ENCODE results near the gene GGCX.

GGCX gene

DNA sequence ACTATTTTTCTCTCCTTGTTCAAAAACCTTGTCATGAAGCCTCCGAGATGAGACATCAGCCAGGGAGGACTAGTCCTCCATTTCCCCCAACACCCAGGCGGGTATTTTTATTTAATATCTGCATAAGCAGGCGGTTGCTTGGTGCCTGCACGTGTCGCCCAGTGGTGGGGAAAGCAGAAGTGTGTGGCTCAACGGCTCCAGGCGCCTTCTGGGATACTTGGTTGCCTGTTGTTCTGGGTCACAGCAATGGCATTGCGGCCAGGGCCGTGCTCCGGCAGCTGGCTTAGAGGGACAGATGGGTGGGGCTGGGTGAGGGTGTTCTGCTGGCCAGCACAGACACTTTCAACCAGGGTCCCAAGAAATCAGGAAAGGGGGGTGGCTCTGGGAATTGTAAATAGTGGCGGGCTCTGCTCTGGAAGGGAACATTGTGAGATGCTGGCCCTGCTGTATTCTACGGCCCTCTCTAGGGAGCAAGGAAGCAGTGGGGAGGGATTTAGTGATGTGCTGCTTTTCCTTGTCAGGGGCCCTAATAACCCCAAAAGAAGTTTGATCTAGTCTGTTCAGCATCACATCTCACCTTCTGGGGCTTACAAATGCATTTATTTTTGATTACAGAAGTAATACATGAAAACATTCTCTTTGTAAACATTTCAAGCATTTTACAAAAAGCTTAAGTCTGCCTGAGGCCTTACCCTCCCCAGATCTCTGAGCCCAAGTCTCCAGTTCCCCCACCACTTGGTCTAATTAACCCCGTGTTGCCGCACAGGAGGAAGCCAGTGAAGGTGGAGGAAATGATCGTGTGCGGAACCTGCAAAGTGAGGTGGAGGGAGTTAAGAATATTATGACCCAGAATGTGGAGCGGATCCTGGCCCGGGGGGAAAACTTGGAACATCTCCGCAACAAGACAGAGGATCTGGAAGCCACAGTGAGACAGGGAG lies 17.2 kb upstream of the GGCX start:
- Mint-ChIP-seq H3K36me3 (ENCODE audit: low read depth) (peaks cover 5% of the 10 kb centered on the region), H3K4me1 (peaks cover 44% of the 10 kb centered on the region), H3K27me3 (ENCODE audit: low read depth) (no peaks in the 10 kb centered on the region), H3K4me3 (peak overlapping the region; percentile 68 to 83 (median 76)), H3K9me3 (no peaks in the 10 kb centered on the region), H3K27ac (peak overlapping the region; percentile 98 to 99 (median 98))
- TF ChIP-seq, protein P1, sequence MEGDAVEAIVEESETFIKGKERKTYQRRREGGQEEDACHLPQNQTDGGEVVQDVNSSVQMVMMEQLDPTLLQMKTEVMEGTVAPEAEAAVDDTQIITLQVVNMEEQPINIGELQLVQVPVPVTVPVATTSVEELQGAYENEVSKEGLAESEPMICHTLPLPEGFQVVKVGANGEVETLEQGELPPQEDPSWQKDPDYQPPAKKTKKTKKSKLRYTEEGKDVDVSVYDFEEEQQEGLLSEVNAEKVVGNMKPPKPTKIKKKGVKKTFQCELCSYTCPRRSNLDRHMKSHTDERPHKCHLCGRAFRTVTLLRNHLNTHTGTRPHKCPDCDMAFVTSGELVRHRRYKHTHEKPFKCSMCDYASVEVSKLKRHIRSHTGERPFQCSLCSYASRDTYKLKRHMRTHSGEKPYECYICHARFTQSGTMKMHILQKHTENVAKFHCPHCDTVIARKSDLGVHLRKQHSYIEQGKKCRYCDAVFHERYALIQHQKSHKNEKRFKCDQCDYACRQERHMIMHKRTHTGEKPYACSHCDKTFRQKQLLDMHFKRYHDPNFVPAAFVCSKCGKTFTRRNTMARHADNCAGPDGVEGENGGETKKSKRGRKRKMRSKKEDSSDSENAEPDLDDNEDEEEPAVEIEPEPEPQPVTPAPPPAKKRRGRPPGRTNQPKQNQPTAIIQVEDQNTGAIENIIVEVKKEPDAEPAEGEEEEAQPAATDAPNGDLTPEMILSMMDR (IDR thresholded peaks at IDR 0.05; ENCODE audit: unreplicated experiment in 3 of 3): no peak

DNA sequence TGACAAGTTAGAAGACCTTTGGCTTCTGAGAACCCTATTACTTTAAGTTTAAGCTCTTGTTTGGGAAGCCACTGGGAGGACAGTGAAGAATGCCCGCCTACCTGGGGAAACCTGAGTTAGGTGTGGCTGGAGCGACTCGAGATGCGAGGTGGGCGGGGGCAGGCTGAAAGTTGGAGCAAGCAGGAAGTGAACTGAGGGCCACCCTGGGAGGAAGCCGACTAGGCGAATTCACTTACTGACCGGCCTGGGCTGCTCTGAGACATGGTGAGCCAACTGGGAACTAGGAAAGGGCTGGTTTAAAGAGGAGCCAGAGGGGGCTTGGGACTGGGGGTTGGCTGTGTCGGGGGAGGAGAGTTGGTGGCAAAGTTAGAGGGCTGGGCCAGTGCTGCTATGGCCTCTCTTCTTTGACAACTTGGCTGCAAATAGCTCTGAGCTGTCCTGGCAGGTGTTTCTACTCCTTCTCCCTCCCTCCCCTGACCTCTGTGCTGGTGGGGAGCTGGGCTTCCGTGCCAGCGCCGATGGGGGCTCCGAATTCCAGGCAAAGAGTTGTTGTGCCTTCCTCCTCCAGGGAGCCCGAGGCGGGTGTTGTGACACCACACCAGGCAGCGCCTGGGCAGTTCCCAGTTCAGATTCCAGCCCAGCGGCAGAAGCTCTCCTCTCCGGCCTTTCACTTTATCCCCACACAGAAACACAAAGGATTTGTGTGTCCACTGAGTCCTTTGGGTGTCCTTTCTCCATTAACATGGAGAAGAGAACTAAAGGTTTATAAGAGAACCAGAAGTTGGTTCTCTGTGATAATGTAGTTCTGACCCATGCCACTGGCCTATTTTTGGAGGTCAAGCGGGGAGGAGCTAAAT lies 16.3 kb upstream of the GGCX start, which contains the start of gene VAMP8:
Gene VAMP8, plus strand, starts transcription at position 201 of the 857 bp plus-strand sequence. Its CDS starts 61 bp downstream, at position 262.
- H3K4me3 Mint-ChIP-seq: peak within 1 kb of the TSS; percentile 68 to 83 (median 76)
- no peaks in the 10 kb centered on the region for H3K9me3 Mint-ChIP-seq
- H3K27ac Mint-ChIP-seq: peak within 1 kb of the TSS; percentile 98 to 99 (median 98)
- TF ChIP-seq, protein P1 (IDR thresholded peaks at IDR 0.05; ENCODE audit: unreplicated experiment in 3 of 3): no peak
- H3K27me3 Mint-ChIP-seq (ENCODE audit: low read depth): no peaks in the 10 kb centered on the region
- H3K4me1 Mint-ChIP-seq: peaks cover 44% of the 10 kb centered on the region
- H3K36me3 Mint-ChIP-seq (ENCODE audit: low read depth): peaks cover 5% of the 10 kb centered on the region

DNA sequence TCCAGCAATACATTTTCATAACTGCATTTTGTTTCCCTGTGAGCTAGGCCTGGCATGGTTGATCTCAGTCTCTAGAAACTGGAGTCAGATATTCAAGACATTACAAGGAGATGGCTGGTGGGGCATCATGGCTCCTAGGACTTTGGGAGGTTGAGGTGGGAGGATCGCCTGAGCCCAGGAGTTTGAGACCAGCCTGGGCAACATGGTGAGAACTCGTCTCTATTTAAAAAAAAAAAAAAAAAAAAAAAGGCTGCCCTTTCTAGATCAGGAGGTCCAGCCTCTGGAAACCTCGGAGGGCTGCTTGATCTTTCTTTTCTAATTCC lies 15.7 kb upstream of the GGCX start:
- H3K9me3 Mint-ChIP-seq: no peaks in the 10 kb centered on the region
- TF ChIP-seq, protein P1 (IDR thresholded peaks at IDR 0.05; ENCODE audit: unreplicated experiment in 3 of 3): no peak
- peaks cover 5% of the 10 kb centered on the region for H3K36me3 Mint-ChIP-seq (ENCODE audit: low read depth)
- peak overlapping the region; percentile 98 to 99 (median 98) for H3K27ac Mint-ChIP-seq
- peaks cover 44% of the 10 kb centered on the region for H3K4me1 Mint-ChIP-seq
- no peaks in the 10 kb centered on the region for H3K27me3 Mint-ChIP-seq (ENCODE audit: low read depth)
- peak overlapping the region; percentile 68 to 83 (median 76) for H3K4me3 Mint-ChIP-seq

DNA sequence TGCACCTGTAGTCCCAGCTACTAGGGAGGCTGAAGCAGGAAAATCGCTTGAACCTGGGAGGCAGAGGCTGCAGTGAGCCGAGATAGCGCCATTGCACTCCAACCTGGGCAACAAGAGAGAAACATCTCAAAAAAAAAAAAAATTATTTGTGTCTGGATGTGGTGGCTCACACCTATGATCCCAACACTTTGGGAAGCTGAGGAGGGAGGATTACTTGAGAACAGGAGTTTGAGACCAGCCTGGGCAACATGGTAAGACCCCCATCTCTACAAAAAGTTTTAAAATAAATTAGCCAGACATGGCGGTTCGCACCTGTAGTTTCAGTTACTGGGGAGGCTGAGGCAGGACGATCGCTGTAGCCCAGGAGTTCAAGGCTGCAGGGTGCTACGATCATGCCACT lies 14.4 kb upstream of the GGCX start:
- peaks cover 4% of the 10 kb centered on the region for H3K27me3 Mint-ChIP-seq (ENCODE audit: low read depth)
- H3K9me3 Mint-ChIP-seq: no peaks in the 10 kb centered on the region
- H3K4me3 Mint-ChIP-seq: no peak overlapping the region
- H3K4me1 Mint-ChIP-seq: peaks cover 37% of the 10 kb centered on the region
- no peaks in the 10 kb centered on the region for H3K36me3 Mint-ChIP-seq (ENCODE audit: low read depth)
- TF ChIP-seq, protein P1 (IDR thresholded peaks at IDR 0.05; ENCODE audit: unreplicated experiment in 3 of 3): no peak
- peak overlapping the region; percentile 92 to 99 (median 98) for H3K27ac Mint-ChIP-seq

DNA sequence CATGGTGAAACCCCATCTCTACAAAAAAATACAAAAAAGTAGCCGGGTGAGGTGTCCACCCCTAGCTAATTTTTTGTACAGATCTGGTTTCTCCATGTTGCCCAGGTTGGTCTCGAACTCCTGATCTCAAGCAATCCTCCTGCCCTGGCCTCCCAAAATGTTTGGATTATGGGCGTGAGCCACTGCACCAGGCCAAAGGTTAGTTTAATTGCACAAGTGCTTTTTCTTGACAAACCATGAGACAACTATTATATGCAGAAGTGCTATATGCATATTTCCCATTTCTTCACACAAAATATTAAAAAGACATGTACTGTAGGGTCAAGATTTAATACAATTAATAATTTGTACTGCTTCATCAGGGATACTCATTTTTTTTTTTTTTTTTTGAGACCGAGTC lies 5.0 kb upstream of the GGCX start:
- Mint-ChIP-seq H3K36me3 (ENCODE audit: low read depth) (no peaks in the 10 kb centered on the region), H3K4me1 (no peaks in the 10 kb centered on the region)

More for the DNA sequence above, 5.0 kb upstream of the GGCX start:
- Mint-ChIP-seq H3K4me3 (no peak overlapping the region), H3K9me3 (no peaks in the 10 kb centered on the region), H3K27me3 (ENCODE audit: low read depth) (peaks cover 7% of the 10 kb centered on the region), H3K27ac (no peak overlapping the region)
- TF ChIP-seq, protein P1 (IDR thresholded peaks at IDR 0.05; ENCODE audit: unreplicated experiment in 3 of 3): no peak

Measured in nephron (organoid).